ENCODE data around the gene SPAAR. TPM values are rescaled to one million over a fixed set of nuclear protein-coding genes. Genes with fewer than 3 reads are reported as not detected.

SPAAR gene
- total RNA-seq, 2 experiments from 2014 or later: not detected

DNA sequence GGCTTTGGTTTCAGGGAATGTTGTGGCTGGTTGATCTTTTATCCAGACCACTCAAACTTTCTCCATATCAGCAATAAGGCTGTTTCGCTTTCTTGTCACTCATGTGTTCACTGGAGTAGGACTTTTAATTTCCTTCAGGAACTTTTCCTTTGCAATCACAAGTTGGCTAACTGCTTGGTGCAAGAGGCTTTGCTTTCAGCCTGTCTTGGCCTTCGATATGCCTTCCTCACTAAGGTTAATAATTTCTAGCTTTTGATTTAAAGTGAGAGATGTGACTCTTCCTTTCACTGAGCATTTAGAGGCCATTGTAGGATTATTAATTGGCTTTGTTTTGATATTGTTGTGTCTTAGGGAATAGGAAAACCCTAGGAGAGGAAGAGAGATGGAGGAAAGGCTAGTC lies 10.3 kb upstream of the SPAAR start:
- POLR2A ChIA-PET: interaction anchor here (0.8 kb wide), 1 partner anchor 38 kb away, joined by 3 read pairs; no protein-coding TSS in a partner anchor
- intact Hi-C loops (cut with micrococcal nuclease): no loop called here
- ATAC-seq (no peak), DNase-seq (no peak)
- Mint-ChIP-seq H3K27me3 (peaks cover 6% of the 10 kb centered on the region), H3K27ac (no peak overlapping the region), H3K4me1 (ENCODE audit: low read depth) (peaks cover 3% of the 10 kb centered on the region), H3K9me3 (no peaks in the 10 kb centered on the region), H3K4me3 (no peak overlapping the region), H3K36me3 (ENCODE audit: low read depth) (no peaks in the 10 kb centered on the region)
- CTCF ChIA-PET: interaction anchor here (0.9 to 1.8 kb wide), 5 partner anchors 12 to 124 kb away, joined by 3 to 5 read pairs (median 3); no protein-coding TSS in a partner anchor
- TF ChIP-seq, protein P1, sequence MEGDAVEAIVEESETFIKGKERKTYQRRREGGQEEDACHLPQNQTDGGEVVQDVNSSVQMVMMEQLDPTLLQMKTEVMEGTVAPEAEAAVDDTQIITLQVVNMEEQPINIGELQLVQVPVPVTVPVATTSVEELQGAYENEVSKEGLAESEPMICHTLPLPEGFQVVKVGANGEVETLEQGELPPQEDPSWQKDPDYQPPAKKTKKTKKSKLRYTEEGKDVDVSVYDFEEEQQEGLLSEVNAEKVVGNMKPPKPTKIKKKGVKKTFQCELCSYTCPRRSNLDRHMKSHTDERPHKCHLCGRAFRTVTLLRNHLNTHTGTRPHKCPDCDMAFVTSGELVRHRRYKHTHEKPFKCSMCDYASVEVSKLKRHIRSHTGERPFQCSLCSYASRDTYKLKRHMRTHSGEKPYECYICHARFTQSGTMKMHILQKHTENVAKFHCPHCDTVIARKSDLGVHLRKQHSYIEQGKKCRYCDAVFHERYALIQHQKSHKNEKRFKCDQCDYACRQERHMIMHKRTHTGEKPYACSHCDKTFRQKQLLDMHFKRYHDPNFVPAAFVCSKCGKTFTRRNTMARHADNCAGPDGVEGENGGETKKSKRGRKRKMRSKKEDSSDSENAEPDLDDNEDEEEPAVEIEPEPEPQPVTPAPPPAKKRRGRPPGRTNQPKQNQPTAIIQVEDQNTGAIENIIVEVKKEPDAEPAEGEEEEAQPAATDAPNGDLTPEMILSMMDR (IDR thresholded peaks at IDR 0.05): no peak

DNA sequence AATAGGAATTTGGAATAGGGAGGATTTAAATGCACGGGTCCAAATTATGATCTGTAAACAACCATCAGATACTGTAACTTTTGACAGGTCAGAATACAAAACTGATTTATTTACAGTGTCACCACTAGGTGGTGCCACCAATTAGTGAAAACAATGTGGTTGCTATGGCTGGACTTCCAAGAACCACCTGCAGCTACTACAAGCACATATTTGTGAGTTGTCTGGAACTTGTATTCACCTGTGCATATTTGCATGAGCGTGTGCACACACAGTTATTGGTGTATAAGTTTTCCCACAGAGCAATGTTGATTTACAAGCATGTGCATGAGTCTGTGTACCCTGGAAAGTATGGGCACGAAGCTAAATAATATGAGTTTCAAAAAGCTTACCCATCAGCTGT lies 6.2 kb upstream of the SPAAR start:
- Mint-ChIP-seq H3K27ac (no peak overlapping the region), H3K4me1 (ENCODE audit: low read depth) (peaks cover 9% of the 10 kb centered on the region), H3K27me3 (peaks cover 3% of the 10 kb centered on the region), H3K4me3 (no peak overlapping the region), H3K36me3 (ENCODE audit: low read depth) (no peaks in the 10 kb centered on the region), H3K9me3 (no peaks in the 10 kb centered on the region)
- POLR2A ChIA-PET: interaction anchor here (0.7 kb wide), 1 partner anchor 171 kb away, joined by 3 read pairs; no protein-coding TSS in a partner anchor
- ATAC-seq (peak; percentile 67), DNase-seq (peak; percentile 35)
- TF ChIP-seq, protein P1 (IDR thresholded peaks at IDR 0.05): peak; percentile 93
- CTCF ChIA-PET: interaction anchor here (0.6 to 5.9 kb wide), 45 partner anchors 9 to 173 kb away, joined by 3 to 147 read pairs (median 4); partner anchors contain the start of genes FAM221B, SPAG8 and TMEM8B
- intact Hi-C loops (cut with micrococcal nuclease): no loop called here

DNA sequence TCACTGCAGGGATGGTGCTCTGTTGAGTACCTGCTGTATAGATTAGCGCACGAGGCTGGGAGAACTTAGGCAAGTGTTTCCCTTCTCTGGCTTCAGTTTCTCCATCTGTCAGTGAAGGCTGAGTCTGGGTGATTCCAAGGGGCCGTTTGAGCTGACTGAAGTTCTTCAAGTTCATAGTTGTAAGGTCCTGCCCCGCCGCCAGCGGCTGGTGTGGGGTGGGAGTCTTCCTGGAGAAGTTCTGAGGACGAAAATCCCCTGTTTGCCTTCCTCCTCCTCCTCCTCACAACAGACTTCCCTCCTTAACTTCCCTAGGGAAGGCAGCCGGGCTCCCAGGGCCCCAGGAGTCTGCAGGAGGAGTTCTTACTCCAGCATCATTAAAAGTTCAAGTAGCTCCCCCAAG lies 5.0 kb upstream of the SPAAR start:
- Mint-ChIP-seq H3K4me1 (ENCODE audit: low read depth) (peaks cover 22% of the 10 kb centered on the region), H3K27me3 (peaks cover 3% of the 10 kb centered on the region), H3K9me3 (no peaks in the 10 kb centered on the region), H3K27ac (no peak overlapping the region), H3K4me3 (no peak overlapping the region), H3K36me3 (ENCODE audit: low read depth) (no peaks in the 10 kb centered on the region)
- TF ChIP-seq, protein P1 (IDR thresholded peaks at IDR 0.05): no peak
- no peak for DNase-seq
- ChIA-PET CTCF (interaction anchor here (1.4 to 5.9 kb wide), 3 partner anchors 22 to 51 kb away, joined by 4 to 147 read pairs (median 5); no protein-coding TSS in a partner anchor), POLR2A (no interaction called here)
- no peak for ATAC-seq
- intact Hi-C loops (cut with micrococcal nuclease): no loop called here

DNA sequence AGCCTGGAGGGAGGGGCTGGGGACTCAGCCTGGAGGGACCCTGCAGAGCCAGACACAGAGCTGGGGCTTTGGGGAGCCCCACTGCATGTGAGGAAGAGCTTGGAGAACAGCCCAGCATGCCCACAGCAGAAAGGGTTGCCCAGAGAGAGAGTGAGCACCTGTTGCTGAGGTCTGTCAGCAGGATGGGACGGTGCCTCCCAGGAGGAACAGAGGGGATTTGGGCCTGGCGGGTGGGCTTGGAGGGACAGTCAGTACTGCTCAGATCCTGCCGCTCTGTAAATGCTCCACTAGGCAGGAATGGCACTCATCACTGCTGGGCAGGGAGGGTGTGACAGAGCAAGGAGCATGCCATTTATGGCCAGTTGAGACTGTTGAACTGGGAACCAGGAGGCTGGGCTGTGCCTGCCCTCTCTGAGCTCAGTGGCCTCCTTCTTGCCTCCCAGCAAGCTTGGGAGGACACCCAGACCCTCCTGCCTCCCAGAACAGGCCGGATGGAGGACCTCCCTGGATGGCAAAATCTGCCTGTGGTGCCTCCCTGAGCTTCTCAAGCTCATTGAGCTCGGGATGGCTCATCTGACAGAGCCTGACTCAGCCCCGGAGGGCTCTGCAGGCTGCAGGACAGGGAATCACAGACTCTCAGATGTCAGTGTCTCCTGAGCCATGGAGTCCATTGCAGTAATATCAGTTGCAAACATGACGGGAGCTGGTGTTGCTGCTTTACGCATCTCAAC lies 4.1 kb upstream of the SPAAR start:
- POLR2A ChIA-PET: no interaction called here
- intact Hi-C loops (cut with micrococcal nuclease): loop anchor here (5.0 kb wide), 1 partner anchor 37 kb away; no protein-coding TSS in a partner anchor
- H3K4me1 Mint-ChIP-seq (ENCODE audit: low read depth): peaks cover 30% of the 10 kb centered on the region
- ATAC-seq (no peak), DNase-seq (no peak)
- H3K27me3 Mint-ChIP-seq: peaks cover 3% of the 10 kb centered on the region
- H3K9me3 Mint-ChIP-seq: no peaks in the 10 kb centered on the region
- no peak overlapping the region for H3K27ac Mint-ChIP-seq
- TF ChIP-seq, protein P1 (IDR thresholded peaks at IDR 0.05): no peak
- CTCF ChIA-PET: interaction anchor here (0.6 to 5.9 kb wide), 5 partner anchors 30 to 160 kb away, joined by 3 to 147 read pairs (median 3); no protein-coding TSS in a partner anchor
- no peaks in the 10 kb centered on the region for H3K36me3 Mint-ChIP-seq (ENCODE audit: low read depth)
- H3K4me3 Mint-ChIP-seq: no peak overlapping the region

All from activated CD8-positive, alpha-beta T cell treated with anti-CD3 and anti-CD28 coated beads for 36 hours (primary cell).